ENCODE data around the gene WDR86.

GRCh38 chr7:151413241-151413640 lies 3.4 kb upstream of the WDR86 start:
- no peak for TF ChIP-seq CTCF (IDR thresholded peaks at IDR 0.05)
- TF ChIP-seq EP300 (IDR thresholded peaks at IDR 0.05) = no peak

Measured in upper lobe of left lung (tissue), 4 donors.